ENCODE measurements around the gene TNS1. TPM values are rescaled to one million over a fixed set of nuclear protein-coding genes. Genes with fewer than 3 reads are reported as not detected.

TNS1 gene
- total RNA-seq, 1 donor from 2014 or later: 25.1 TPM

- DNase-seq (ENCODE audit: low read depth): no peak
- H3K4me3 ChIP-seq (ENCODE audit: low read depth, low read length): peak overlapping the region; percentile 99
- TF ChIP-seq, protein P1, sequence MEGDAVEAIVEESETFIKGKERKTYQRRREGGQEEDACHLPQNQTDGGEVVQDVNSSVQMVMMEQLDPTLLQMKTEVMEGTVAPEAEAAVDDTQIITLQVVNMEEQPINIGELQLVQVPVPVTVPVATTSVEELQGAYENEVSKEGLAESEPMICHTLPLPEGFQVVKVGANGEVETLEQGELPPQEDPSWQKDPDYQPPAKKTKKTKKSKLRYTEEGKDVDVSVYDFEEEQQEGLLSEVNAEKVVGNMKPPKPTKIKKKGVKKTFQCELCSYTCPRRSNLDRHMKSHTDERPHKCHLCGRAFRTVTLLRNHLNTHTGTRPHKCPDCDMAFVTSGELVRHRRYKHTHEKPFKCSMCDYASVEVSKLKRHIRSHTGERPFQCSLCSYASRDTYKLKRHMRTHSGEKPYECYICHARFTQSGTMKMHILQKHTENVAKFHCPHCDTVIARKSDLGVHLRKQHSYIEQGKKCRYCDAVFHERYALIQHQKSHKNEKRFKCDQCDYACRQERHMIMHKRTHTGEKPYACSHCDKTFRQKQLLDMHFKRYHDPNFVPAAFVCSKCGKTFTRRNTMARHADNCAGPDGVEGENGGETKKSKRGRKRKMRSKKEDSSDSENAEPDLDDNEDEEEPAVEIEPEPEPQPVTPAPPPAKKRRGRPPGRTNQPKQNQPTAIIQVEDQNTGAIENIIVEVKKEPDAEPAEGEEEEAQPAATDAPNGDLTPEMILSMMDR (conservative IDR thresholded peaks at IDR 0.05; ENCODE audit: low read depth, low read length): no peak
Measured at GRCh38 chr2:217940261-217941220, 62.3 kb downstream of the TNS1 start.

GRCh38 chr2:217939629-217940245 is 63.1 kb downstream of the TNS1 start:
- H3K4me3 ChIP-seq (ENCODE audit: low read depth, low read length): peak overlapping the region; percentile 99
- DNase-seq (ENCODE audit: low read depth): no peak
- TF ChIP-seq, protein P1 (conservative IDR thresholded peaks at IDR 0.05; ENCODE audit: low read depth, low read length): no peak

DNA sequence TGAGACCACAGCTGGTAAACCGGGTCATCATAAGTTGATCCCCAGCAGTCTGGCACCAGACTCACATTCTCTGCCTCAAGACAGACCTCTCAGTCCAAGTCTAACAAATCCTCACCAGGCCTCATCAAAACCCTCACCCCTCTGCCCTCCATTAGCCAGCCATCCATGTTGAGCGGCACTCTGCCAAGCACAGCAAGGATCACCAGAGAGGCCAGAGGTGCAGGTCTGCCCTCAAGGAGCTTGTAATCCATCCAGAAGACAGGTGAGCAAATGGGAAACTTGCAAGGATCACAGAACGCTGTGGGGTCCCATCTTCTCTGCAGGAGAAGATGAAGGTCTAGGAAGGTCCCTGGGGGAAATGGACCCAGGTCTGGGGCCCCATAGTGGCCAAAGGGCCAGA is 63.6 kb downstream of the TNS1 start:
- no peak for DNase-seq (ENCODE audit: low read depth)
- no peak overlapping the region for H3K4me3 ChIP-seq (ENCODE audit: low read depth, low read length)
- TF ChIP-seq, protein P1 (conservative IDR thresholded peaks at IDR 0.05; ENCODE audit: low read depth, low read length): no peak

- peak overlapping the region; percentile 41 for H3K4me3 ChIP-seq (ENCODE audit: low read depth, low read length)
- no peak for DNase-seq (ENCODE audit: low read depth)
- TF ChIP-seq, protein P1 (conservative IDR thresholded peaks at IDR 0.05; ENCODE audit: low read depth, low read length): no peak
Measured at GRCh38 chr2:217938036-217938435, 64.8 kb downstream of the TNS1 start.

GRCh38 chr2:217937446-217937845 is 65.3 kb downstream of the TNS1 start:
- DNase-seq (ENCODE audit: low read depth): no peak

DNA sequence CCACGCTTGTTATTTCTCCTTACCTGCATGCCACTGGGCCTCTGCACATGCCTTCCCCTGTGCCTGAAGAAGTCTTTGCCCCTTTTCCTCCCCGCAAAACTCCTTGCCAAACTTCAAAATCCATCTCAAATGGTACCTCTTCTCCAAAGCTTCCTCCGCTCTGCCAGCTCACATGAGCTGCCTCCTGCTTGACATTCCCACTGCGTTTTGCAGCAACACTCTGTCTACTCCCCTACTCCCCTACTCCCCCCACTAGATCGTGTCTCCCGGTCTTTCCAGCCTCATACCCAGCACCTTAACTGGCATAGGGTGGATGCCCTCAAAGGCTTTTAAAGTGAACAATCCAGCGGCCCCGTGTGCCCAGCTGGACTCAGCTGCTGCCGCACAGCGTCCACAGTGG is 65.8 kb downstream of the TNS1 start:
- peak overlapping the region; percentile 41 for H3K4me3 ChIP-seq (ENCODE audit: low read depth, low read length)
- no peak for DNase-seq (ENCODE audit: low read depth)
- TF ChIP-seq, protein P1 (conservative IDR thresholded peaks at IDR 0.05; ENCODE audit: low read depth, low read length): no peak

More at GRCh38 chr2:217937446-217937845, 65.3 kb downstream of the TNS1 start:
- TF ChIP-seq, protein P1 (conservative IDR thresholded peaks at IDR 0.05; ENCODE audit: low read depth, low read length): no peak
- H3K4me3 ChIP-seq (ENCODE audit: low read depth, low read length): peak overlapping the region; percentile 41

Measured in epithelial cell of proximal tubule (primary cell).